NCI-H748 treated with DMSO at 0.1 percent for 48 hours (cell line): ENCODE data around the gene GPC6.

ENCODE experiments used
- DNase-seq: peaks from one replicate; lab custom pipeline; 2025; lab: John Stamatoyannopoulos, UW

GPC6 gene

GRCh38 chr13:93744886-93745285 is 518.3 kb downstream of the GPC6 start:
- DNase-seq: no peak

- no peak for DNase-seq
Observed at GRCh38 chr13:93745884-93746283, 519.3 kb downstream of the GPC6 start.

- no peak for DNase-seq
Observed at GRCh38 chr13:93746589-93746988, 520.0 kb downstream of the GPC6 start.

GRCh38 chr13:93750676-93751075 is 524.1 kb downstream of the GPC6 start:
- no peak for DNase-seq

GRCh38 chr13:93751117-93751516 is 524.5 kb downstream of the GPC6 start:
- no peak for DNase-seq

- DNase-seq: no peak
Observed at GRCh38 chr13:93752541-93752940, 525.9 kb downstream of the GPC6 start.

GRCh38 chr13:93753639-93754038 is 527.0 kb downstream of the GPC6 start:
- no peak for DNase-seq

- no peak for DNase-seq
Observed at GRCh38 chr13:93755341-93755740, 528.7 kb downstream of the GPC6 start.

- no peak for DNase-seq
Observed at GRCh38 chr13:93758575-93758974, 532.0 kb downstream of the GPC6 start.

- no peak for DNase-seq
Observed at GRCh38 chr13:93762708-93763426, 536.3 kb downstream of the GPC6 start.

GRCh38 chr13:93765062-93765461 is 538.5 kb downstream of the GPC6 start:
- no peak for DNase-seq

- no peak for DNase-seq
Observed at GRCh38 chr13:93765811-93766210, 539.2 kb downstream of the GPC6 start.

GRCh38 chr13:93766719-93767118 is 540.1 kb downstream of the GPC6 start:
- DNase-seq: no peak

GRCh38 chr13:93767180-93767916 is 540.7 kb downstream of the GPC6 start:
- DNase-seq: no peak

GRCh38 chr13:93767917-93768409 is 541.4 kb downstream of the GPC6 start:
- no peak for DNase-seq

- DNase-seq: no peak
Observed at GRCh38 chr13:93769101-93769500, 542.5 kb downstream of the GPC6 start.

- DNase-seq: no peak
Observed at GRCh38 chr13:93769607-93770006, 543.0 kb downstream of the GPC6 start.

- no peak for DNase-seq
Observed at GRCh38 chr13:93771227-93771626, 544.6 kb downstream of the GPC6 start.

GRCh38 chr13:93771782-93772181 is 545.2 kb downstream of the GPC6 start:
- no peak for DNase-seq

GRCh38 chr13:93774506-93774905 is 547.9 kb downstream of the GPC6 start:
- DNase-seq: no peak

GRCh38 chr13:93775027-93775426 is 548.4 kb downstream of the GPC6 start:
- no peak for DNase-seq

GRCh38 chr13:93775507-93776108 is 549.0 kb downstream of the GPC6 start:
- no peak for DNase-seq

- DNase-seq: no peak
Observed at GRCh38 chr13:93776936-93777335, 550.3 kb downstream of the GPC6 start.
